ENCODE data around the gene TESK1.

- TF ChIP-seq, protein P1, sequence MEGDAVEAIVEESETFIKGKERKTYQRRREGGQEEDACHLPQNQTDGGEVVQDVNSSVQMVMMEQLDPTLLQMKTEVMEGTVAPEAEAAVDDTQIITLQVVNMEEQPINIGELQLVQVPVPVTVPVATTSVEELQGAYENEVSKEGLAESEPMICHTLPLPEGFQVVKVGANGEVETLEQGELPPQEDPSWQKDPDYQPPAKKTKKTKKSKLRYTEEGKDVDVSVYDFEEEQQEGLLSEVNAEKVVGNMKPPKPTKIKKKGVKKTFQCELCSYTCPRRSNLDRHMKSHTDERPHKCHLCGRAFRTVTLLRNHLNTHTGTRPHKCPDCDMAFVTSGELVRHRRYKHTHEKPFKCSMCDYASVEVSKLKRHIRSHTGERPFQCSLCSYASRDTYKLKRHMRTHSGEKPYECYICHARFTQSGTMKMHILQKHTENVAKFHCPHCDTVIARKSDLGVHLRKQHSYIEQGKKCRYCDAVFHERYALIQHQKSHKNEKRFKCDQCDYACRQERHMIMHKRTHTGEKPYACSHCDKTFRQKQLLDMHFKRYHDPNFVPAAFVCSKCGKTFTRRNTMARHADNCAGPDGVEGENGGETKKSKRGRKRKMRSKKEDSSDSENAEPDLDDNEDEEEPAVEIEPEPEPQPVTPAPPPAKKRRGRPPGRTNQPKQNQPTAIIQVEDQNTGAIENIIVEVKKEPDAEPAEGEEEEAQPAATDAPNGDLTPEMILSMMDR (IDR thresholded peaks at IDR 0.05; ENCODE audit: low read depth, low read length): no peak
- TF ChIP-seq MYC (IDR thresholded peaks at IDR 0.05; ENCODE audit: low read depth, low read length): no peak
- no peak for TF ChIP-seq POLR2A (IDR thresholded peaks at IDR 0.05; ENCODE audit: extremely low read depth, insufficient read length)
These were observed 12.5 kb downstream of the TESK1 start for GRCh38 chr9:35617548-35617947.
